Urothelium cell line (cell line): ENCODE measurements around the gene MOK.
A peak's percentile ranks its signal among the peaks of the same experiment; 100 is the strongest.
"Not testable (repeated sequence)": the region's sequence is repeated elsewhere in the genome, so short reads cannot be mapped to it uniquely, and the experiment has no call there.

Experiments used
- DNase-seq: peaks from one replicate; pipeline ENCODE4 v3.0.0; 2011; ENCODE audit warnings: low spot score, mixed read lengths
- FAIRE-seq: peaks from 2 replicates; lab custom pipeline; 2011; peaks lifted over from hg19 to GRCh38; lab: Jason Lieb, UNC

MOK gene

DNA sequence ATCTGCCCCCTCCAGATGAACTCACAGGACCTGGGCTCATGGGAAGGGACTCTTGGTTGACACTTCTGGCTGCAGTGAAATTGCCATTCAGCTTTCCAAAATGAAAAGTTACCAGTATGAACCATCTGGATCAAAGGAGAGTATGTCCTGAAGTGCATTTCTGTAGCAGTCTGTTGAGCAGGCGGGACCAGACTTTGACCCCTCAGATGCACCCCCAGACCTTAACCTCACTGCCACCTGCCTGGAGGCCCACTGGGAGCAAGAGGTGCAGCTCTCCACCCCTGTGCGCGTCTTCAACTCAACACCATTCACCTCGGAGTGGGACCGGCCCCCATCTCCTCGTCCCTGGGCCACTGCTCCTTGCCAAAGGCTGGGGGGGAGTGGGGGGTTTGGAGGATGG is 55.0 kb downstream of the MOK start:
- no peak for DNase-seq
- no peak for FAIRE-seq

DNA sequence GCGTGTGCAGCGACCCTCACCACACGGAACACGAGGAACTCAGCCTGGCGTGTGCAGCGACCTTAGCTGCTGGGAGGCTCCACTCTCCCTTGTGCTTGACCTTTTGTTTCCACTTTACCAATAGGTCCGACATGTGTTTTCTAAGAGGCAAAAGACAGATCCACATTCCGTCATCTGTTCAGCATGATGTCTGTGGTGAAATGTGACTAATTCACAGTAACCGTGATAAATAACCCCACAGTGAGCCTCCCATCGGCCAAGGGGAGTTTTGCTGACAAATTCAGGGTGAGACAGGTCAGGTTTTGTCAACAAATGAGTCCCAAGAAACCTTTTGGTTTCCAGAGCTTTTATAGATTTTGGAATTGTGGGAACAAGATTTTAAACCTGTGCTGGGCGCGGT is 55.9 kb downstream of the MOK start:
- no peak for DNase-seq
- no peak for FAIRE-seq

DNA sequence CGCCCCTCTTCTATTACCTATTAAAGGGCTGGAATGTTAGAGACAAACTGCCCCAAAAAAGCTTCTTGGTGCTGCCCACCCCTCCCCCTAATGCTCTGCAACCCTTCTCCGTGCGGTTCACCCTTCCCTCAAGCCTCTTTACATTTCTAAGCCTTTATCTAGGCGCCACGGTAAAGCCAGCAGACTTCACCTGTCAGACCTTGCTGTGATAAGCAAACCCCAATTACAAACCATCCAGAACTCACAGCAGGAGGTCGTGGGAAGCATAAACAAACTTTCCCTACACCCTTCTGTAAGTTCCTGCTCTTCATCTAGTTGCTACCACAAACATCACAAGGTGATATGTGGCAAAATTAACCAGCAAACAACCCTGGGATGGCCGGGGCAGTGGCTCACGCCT is 56.8 kb downstream of the MOK start:
- FAIRE-seq: no peak
- no peak for DNase-seq

DNA sequence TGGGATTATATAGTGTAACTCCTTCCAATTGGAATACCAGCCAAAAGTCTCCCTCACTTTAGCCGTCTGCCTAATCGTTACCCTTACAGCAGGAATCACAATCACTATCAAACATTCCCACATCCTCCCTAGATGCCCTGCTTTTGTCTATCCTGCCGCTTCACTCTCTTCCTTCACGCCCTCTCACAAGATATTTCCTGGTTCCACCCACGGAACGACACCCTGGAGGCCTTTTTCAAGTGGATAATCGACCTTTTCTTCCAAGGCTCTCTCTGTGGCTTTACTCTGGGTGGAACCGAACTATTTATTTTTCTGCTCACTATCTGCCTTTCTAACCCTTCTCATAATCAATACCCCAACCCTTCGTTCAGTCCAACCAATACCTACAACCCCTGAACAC is 58.9 kb downstream of the MOK start:
- FAIRE-seq (no peak), DNase-seq (no peak)

DNA sequence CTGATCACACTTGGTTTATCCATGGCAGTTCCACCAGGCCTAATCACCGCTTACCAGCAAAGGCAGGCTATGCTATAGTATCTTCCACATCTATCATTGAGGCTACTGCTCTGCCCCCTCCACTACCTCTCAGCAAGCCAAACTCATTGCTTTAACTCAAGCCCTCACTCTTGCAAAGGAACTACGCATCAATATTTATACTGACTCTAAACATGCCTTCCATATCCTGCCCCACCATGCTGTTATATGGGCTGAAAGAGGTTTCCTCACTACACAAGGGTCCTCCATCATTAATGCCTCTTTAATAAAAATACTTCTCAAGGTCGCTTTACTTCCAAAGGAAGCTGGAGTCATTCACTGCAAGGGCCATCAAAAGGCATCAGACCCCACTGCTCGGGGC is 61.2 kb downstream of the MOK start:
- not testable (repeated sequence) for FAIRE-seq, DNase-seq

DNA sequence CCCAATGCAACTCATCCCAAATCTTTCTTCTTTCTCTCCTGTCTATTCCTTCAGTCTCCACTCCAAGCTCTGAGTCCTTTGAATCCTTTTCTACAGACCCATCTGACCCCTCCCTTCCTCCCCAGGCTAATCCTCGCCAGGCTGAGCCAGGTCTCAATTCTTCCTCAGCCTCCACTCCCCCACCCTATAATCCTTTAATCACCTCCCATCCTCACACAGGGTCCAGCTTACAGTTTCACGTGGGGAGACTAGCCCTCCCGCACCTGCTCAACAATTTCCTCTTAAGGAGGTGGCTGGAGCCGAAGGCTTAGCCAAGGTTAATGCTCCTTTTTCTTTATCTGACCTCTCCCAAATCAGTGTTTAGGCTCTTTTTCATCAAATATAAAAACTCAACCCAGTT is 63.8 kb downstream of the MOK start:
- no peak for DNase-seq
- FAIRE-seq: no peak

DNA sequence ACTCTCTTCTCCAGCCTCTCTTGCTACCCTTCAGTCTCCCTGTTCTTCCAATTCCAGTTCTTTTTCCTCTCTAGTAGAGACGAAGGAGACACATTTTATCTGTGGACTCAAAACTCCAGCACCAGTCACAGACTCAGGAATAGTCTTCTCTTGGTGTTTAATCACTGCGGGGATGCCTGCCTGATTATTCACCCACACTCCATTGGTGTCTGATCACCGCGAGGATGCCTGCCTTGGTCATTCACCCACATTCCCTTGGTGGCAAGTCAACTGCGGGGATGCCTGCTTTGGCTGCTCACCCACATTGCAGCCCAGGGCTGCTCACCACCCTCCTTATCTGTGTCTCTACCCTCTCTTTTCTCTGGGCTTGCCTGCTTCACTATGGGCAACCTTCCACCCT is 64.5 kb downstream of the MOK start:
- FAIRE-seq, DNase-seq: not testable (repeated sequence)

DNA sequence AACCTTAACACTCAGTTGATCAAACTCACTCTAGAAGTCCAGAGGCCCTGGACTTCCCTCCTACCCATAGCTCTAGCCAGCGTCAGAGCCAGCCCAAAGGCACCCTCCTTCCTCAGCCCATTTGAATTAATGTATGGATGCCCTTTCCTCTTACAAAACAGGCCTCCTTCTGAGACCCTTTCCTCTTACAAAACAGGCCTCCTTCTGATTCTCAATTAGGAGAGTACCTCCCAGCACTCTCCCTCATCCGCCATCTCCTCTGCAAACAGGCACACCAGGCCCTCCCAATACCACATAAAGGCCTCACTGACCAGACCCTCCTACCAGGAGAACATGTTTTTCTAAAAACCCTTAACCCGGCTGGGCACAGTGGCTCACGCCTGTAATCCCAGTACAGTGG is 65.7 kb downstream of the MOK start:
- FAIRE-seq (no peak), DNase-seq (no peak)

DNA sequence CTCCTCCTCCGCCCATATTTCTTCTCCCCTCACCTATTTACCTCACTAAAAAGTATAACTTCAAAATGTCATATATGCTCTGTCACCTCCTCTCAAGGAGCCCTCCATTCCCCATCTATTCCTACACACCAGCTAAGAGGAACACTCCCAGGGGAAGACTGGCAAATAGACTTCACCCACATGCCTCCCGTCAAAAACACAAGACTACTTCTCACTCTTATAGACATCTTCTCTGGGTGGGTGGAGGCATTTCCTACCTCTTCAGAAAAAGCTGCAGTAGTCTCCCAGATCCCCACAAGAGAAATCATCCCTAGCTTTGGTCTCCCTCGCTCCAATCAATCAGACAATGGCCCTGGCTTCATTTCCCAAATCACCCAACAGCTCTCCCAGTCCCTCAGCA is 66.2 kb downstream of the MOK start:
- FAIRE-seq: no peak
- no peak for DNase-seq

DNA sequence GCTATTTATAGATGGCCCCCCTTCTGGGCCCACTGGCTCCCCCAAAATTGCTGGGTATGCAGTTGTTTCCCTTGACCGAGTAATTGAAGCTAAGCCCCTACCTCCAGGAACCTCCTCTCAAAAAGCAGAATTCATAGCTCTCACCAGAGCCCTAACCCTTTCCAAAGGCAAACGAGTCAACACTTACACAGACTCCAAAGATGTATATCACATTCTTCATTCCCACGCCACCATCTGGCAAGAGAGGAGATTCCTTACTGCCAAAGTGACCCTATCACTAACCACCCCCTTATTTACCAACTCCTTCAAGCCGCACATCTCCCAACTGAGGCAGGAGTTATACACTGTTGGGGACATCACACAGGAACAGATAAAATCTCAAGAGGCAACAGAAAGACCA is 66.8 kb downstream of the MOK start:
- FAIRE-seq (no peak), DNase-seq (no peak)

DNA sequence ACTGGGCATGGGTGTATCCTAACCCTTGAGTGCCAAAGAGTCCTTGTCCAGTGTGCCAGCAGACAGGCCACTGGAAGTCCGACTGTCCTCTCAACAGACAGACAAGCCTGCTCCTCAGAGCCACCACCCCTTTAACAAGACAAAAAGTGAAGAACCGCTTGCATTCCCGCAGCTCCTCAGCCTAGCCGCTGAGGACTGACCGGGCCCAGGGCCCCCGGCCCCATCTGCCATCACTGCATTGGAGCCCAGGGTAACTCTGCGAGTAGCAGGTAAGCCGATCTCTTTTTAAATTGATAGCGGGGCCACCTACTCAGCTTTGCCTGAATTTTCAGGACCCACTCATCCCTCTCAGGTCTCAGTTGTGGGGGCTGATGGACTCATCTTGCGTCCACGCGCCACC is 68.9 kb downstream of the MOK start:
- DNase-seq (no peak), FAIRE-seq (no peak)

DNA sequence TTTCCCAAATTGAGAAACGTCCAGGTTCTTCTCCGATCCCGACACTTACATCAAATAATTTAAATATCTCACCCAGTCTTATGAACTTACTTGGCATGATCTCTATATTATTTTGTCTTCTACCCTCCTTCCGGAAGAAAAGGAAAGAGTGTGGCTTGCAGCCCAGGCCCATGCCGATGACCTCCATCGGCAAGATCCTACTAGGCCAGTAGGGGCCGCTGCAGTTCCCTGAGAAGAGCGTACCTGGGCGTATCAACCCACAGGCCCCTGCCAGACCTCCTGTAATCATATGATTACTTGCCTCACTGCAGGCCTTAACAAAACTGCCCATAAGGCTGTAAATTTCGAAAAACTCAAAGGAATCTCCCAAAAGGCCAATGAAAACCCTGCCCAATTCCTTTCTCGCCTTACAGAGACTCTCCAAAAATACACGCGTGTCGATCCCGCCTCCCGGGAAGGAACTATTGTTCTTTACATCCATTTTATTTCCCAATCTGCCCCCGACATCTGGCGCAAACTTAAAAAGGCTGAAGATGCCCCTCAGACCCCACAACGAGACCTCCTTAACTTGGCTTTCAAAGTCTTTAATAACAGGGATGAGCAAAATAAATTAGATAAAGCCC is 69.6 kb downstream of the MOK start:
- peak; percentile 81 for DNase-seq
- no peak for FAIRE-seq

DNA sequence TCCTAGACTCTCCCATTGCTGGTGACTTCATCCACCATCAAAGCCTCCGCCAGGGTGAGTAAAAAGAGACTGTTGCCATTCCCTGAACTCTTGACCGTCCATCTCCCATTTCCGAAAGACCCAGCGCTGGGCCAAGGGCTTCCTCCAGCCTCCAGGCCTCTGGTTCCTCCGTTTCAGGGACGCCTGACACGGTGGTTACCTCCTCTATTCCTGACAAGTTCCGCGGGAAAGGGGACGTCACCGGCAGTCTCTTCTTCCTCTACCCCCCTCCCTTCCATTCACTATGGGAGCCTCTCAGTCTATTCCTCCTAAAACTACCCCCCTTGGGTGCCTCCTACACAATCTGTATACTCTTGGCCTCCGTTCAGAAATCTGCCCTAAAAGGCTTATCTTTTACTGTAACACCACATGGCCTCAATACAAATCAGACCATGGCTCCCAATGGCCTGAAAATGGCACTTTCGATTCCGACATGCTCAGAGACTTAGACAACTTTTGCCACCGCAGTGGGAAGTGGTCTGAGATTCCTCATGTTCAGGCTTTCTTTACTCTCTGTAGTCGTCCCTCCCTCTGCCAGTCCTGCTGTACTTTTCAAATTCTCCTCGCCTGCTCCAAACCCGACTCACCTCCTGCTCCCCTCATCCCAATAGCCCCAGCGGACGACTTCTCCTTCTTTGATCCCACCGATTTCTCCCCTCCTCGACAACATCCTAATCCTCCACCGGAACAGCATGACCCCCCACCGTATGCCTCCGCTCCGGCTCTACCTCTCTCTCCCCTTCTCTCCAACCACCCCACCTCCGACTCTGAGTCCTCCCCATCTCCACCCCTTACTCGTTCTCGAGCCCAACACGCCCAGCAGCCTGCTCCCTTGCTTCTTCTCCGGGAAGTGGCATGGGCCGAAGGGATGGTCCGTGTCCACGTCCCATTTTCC is 70.4 kb downstream of the MOK start:
- FAIRE-seq (no peak), DNase-seq (peak; percentile 16)

DNA sequence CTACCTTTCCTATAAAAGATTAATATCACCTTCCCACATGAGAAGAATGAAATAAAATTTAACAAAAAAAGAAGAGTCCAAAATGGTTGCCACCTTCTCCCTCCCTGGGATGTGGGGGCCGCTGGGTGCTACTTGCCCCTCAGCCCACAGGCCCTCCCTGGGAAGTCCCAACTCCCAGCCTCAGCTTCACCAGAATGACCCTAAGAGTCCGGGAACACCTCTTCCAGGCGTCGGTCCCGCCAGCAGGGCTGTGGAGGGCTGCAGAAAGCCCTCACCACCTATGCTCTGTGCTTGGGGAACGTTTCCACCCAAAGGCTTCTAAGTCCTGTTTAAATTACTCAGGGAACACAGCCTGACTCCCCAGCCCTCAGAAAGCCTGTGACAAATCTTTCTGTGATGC is 71.9 kb downstream of the MOK start:
- no peak for FAIRE-seq
- no peak for DNase-seq

DNA sequence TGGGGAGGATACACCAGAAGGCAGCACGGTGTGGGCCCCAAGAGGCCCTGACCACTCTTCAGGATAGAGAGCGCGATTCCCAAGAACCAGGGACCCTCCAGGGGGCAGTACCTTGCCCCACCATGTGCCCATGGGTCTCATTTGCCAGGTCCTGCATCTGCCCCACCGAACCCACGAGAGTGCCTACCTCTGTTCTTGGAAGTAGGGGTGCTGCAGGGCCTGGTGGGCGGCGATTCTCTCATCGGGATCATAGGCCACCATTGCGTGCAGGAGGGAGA is 72.7 kb downstream of the MOK start:
- no peak for DNase-seq
- no peak for FAIRE-seq

DNA sequence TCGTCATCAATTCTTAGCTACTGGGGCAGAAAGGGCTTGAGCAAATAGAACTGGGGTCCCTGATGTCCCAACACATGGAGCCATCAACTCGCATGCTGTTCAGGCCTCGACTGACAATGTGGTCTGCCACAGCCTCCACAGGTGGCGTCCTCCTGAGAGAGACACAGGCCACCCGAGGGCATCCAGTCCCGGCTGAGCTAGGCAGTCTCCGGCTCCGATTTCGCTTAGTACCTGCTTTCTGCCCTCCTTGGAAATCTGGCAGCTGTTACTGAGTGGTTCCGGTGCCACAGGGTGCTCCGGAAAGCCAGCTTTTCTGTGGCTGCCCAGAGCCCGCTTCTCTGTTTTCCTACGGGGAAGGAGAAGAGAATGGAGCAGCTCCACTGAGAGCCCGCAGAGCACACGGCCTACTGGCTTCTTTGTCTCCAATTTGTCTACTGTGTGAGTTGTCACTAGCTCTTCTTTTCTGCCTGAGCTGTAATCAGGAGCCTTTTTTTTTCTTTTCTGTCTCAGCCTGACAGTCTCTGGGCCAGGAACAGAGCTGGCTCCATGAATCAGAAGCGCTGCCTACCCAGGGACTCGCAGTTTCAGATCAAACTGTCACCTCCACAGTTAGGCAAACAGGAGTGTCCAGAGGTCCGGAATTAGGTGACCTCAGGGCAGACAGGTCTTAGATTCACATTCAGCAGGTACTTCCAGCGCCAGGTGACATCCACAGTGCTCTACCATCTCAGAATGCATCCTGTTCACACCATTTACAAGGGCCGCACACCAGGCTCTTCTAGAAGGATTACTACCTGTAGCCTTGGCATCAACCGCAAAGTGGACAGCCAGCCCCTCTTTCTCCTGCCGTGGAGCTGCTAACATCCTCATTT is 73.3 kb downstream of the MOK start:
- DNase-seq (no peak), FAIRE-seq (no peak)

DNA sequence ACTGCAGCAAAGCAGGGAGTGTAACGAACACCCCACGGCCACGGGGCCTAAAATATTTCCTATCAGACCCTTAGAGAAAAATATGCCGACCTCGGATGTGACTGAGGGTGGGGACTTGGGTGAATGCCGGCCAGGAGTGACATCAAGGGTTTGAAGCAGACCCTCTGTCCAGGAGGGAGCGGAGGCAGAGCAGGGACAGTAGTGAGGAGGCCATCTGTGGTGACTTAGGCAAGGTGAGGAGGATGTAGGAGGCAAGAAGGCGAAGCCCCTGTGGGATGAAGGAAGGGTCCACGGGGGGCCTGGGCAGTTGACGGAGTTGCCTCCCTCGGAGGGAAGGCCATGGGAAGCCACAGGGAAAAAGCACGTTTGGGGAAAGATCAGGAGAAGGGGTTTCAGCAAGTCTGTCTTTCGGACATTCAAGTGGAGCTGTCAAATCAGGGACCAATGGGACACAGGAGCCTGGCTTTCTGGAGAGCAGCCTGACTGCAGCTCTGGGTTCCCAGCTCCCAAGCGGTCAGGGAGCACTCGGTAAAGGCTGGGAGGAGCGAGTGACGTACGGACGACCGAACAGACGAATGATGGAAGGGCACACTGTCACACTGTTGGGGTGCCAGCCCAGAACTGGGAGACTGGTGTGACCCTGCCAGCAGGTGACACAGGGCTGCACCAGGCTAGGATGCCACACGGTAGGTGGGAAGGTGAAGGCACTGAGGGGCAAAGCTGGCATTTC is 74.3 kb downstream of the MOK start:
- DNase-seq (no peak), FAIRE-seq (no peak)

DNA sequence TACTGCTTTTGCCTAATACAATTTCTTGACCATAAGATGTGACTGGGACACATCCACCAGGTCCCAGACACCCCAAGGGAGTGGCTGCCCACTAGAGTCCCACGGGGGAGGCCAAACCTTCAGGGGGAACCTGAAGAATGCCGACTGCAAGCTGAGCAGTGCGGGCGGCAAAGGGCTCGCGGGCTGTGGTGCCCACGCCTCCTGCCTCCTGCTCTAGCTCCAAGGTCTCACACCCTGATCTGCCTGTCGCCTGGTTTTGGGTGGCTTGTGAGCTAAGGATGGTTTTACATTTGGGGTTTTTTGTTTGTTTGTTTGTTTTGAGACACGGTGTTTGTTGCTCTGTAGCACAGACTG is 75.2 kb downstream of the MOK start:
- FAIRE-seq: no peak
- DNase-seq: no peak

DNA sequence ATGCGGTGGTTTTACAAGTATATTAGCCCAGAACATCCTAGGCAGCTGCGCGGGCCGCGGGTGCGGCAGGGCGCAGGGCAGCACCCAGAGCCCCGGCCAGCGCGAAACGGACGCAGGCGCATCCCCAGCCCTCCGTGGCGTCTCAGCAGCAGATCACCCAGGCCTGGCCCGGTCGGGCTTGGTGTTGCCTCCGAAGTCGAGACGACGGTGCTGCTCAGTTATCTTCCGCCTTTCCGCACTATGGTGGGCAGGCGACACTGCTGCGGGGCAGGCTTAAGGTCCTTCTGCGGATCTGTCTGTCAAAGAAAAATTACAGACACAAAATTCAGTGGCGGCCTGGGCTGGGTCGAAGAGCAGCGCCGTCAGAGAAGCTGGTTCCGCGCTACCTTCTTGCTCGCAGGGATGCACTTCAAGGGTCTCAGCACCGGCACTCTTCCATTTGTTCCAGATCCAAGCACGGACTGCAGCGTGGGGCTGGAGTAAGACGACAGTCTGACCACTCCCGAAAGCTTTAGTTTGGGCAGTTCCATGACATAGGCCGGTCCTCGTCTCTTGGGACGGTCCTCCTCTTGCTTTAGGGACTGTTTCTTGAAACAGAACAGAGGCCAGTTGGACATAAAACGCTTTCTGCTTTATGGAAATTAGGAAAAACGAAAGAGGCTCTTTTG is 75.8 kb downstream of the MOK start:
- FAIRE-seq (no peak), DNase-seq (no peak)

DNA sequence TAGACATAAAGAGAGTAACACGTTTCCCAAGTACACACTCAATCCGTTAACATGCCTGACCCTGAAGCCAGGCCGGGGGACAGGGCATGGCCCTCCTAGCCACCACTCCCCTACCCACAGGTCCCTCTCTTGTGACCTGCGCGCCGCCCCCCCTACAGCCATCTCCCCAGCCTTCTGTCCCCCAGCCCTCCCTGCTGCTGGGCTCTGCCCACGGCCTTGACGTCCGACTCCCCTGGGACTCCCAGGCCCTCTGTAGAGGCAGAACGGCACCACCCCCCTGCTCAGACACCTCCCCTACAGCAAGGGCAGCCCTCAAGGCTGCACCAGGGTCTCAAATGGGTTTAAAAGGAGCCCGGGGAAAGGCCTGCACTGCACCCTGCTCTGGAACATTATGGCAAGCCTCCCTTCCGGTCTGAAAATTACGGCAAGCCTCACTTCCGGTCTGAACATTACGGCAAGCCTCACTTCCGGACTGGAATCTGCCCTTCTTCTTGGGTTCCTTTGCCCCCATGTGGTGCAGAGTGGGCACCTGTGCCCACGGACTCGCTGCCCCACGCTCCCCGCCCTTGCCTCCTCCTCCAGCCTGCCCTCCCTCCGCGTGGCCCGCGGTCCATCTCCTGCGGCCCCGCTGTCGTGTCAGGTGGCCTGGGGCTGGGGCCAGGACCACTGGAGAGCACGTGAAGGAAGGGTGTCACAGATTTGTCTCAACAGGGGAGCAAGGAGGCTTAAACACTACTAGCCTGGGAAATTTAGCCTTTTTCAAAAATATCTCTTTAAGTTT is 77.6 kb downstream of the MOK start:
- no peak for DNase-seq
- FAIRE-seq: no peak
